Measurements from ENCODE around the gene PREX1.
"Not testable (repeated sequence)": the region's sequence is repeated elsewhere in the genome, so short reads cannot be mapped to it uniquely, and the experiment has no call there.

Gene PREX1

DNA sequence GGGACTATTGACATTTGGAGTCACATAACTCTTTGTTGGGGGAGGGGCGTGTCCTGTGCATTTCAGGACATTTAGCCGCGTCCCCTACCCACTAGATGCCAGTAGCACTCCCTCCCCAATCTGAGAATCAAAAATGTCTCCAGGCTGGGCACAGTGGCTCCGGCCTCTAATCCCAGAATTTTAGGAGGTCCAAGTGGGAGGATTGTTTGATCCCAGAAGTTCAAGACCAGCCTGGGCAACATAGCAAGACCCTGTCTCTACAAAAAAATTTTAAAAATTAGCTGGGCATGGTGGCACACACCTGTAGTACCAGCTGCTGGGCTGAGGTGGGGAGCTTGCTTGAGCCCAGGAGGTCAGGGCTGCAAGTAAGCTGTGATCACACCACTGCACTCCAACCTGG, 2.1 kb upstream of the PREX1 start:
- no peak for ATAC-seq (ENCODE audit: low read depth)
- Histone ChIP-seq H3K4me3 (ENCODE audit: severe bottlenecking) (no peak overlapping the region), H3K4me1 (ENCODE audit: insufficient read depth, poor library complexity, severe bottlenecking) (peaks cover 7% of the 10 kb centered on the region), H3K36me3 (ENCODE audit: low read depth) (no peaks in the 10 kb centered on the region), H3K9me3 (ENCODE audit: severe bottlenecking) (no peaks in the 10 kb centered on the region), H3K27ac (ENCODE audit: poor library complexity, severe bottlenecking) (no peak overlapping the region), H3K27me3 (ENCODE audit: insufficient read depth, poor library complexity, severe bottlenecking) (peaks cover 12% of the 10 kb centered on the region)
- TF ChIP-seq, protein P1, sequence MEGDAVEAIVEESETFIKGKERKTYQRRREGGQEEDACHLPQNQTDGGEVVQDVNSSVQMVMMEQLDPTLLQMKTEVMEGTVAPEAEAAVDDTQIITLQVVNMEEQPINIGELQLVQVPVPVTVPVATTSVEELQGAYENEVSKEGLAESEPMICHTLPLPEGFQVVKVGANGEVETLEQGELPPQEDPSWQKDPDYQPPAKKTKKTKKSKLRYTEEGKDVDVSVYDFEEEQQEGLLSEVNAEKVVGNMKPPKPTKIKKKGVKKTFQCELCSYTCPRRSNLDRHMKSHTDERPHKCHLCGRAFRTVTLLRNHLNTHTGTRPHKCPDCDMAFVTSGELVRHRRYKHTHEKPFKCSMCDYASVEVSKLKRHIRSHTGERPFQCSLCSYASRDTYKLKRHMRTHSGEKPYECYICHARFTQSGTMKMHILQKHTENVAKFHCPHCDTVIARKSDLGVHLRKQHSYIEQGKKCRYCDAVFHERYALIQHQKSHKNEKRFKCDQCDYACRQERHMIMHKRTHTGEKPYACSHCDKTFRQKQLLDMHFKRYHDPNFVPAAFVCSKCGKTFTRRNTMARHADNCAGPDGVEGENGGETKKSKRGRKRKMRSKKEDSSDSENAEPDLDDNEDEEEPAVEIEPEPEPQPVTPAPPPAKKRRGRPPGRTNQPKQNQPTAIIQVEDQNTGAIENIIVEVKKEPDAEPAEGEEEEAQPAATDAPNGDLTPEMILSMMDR (IDR thresholded peaks at IDR 0.05; ENCODE audit: poor library complexity, severe bottlenecking) = no peak
- no peak for DNase-seq (ENCODE audit: low spot score)

DNA sequence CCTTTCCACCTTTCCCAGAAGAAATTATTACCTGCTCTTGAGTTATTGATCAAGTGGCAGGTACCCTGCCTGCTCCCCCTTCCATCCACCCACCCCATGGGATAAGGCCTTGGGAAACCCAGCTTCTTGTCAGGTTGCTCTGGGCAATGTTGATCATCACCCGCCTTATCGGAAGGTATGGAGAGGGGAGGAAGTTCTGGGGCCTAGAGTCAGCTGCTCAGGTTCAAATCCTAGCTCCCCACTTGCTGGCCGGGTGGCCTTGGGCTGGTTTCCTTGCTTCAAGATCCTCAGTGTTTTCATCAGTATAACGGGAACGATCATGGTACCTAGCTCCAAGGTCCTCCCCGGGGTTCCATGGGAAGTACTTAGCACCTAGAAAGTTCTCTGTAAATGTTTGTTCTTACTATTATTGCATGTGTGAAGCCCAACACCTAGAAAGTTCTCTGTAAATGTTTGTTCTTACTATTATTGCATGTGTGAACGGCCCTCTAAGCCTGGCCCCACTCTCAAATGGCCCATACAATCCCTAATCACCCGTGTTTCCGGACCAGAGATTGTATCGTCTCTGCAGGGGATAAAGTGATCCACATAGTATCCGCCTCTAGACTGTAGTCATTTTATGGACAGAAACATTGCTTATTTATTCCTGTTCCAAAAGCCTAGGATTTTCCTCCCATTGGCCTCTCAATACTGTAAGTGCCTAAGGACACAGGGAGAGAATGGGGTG, 1.1 kb upstream of the PREX1 start:
- TF ChIP-seq, protein P1 (IDR thresholded peaks at IDR 0.05; ENCODE audit: poor library complexity, severe bottlenecking) = no peak
- Histone ChIP-seq H3K27me3 (ENCODE audit: insufficient read depth, poor library complexity, severe bottlenecking) (peaks cover 12% of the 10 kb centered on the region), H3K36me3 (ENCODE audit: low read depth) (no peaks in the 10 kb centered on the region), H3K4me1 (ENCODE audit: insufficient read depth, poor library complexity, severe bottlenecking) (peaks cover 13% of the 10 kb centered on the region), H3K9me3 (ENCODE audit: severe bottlenecking) (no peaks in the 10 kb centered on the region), H3K27ac (ENCODE audit: poor library complexity, severe bottlenecking) (no peak overlapping the region), H3K4me3 (ENCODE audit: severe bottlenecking) (peak overlapping the region; percentile 74)
- ATAC-seq (ENCODE audit: low read depth) = no peak
- no peak for DNase-seq (ENCODE audit: low spot score)

DNA sequence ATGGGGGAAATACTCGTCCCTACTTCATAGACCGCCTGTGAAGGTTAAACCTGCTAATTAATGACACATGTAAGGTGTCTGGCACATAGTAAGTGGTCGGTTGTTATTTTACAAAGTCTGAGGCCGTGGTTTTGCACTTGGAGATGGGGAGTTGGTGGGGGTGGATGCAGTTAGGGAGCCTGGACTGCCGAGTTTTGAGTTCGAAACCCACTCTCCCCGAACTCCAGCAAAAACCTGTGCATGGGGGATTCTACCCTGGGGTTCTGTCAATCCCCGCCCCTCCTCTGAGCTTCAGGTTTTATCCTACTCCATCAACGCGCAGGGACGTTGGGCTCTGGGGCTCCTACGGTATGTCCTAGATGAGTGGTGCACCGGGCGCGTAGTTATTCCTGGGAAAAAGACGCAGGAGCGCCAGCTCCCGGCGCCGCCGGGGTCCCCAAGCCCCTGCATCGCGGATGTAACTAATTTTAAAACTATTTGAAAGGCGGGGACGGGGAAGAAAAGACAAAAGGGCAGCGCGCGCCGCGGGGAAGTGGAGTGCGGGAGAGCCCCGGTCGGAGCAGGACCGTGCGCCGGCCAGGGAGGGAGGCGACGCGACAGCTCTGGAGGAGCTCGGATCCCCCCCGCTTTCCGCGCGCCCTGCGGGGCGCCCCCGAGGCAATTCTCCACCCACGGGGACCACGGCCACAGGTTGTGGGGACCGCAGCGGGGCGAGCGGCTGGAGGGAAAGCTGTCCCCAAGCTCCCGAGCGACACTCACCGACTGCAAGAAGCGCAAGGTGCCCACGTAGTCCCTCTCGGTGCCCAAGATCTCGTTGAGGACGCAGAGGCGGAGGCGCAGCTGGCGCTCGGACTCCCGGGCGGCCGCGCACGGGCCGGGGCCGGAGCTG, 672 bp downstream of the PREX1 start:
- H3K27ac ChIP-seq (ENCODE audit: poor library complexity, severe bottlenecking) = no peak overlapping the region
- TF ChIP-seq, protein P1 (IDR thresholded peaks at IDR 0.05; ENCODE audit: poor library complexity, severe bottlenecking) = no peak
- peaks cover 17% of the 10 kb centered on the region for H3K4me1 ChIP-seq (ENCODE audit: insufficient read depth, poor library complexity, severe bottlenecking)
- H3K27me3 ChIP-seq (ENCODE audit: insufficient read depth, poor library complexity, severe bottlenecking) = peaks cover 12% of the 10 kb centered on the region
- no peaks in the 10 kb centered on the region for H3K36me3 ChIP-seq (ENCODE audit: low read depth)
- H3K4me3 ChIP-seq (ENCODE audit: severe bottlenecking) = peak overlapping the region; percentile 74
- peak; percentile 83 for DNase-seq (ENCODE audit: low spot score)
- no peaks in the 10 kb centered on the region for H3K9me3 ChIP-seq (ENCODE audit: severe bottlenecking)
- ATAC-seq (ENCODE audit: low read depth) = peak; percentile 11; the same call in 2 of the 3 replicates

DNA sequence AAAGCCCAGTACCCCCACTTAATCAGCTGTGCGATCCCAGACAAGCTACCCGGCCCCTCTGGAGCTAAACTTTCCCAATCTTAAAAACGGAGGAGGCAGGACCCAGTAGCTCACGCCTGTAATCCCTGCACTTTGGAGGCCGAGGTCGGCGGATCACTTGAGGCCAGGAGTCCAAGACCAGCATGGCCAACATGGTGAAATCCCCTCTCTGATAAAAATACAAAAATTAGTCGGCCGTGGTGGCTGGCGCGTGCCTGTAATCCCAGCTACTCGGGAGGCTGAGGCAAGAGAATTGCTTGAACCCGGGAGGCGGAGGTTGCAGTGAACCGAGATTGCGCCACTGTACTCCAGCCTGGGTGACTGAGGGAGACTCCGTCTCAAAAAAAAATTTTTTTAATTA, 1.3 kb downstream of the PREX1 start:
- H3K27ac ChIP-seq (ENCODE audit: poor library complexity, severe bottlenecking); H3K36me3 ChIP-seq (ENCODE audit: low read depth); H3K9me3 ChIP-seq (ENCODE audit: severe bottlenecking); DNase-seq (ENCODE audit: low spot score); ATAC-seq (ENCODE audit: low read depth); H3K4me3 ChIP-seq (ENCODE audit: severe bottlenecking): not testable (repeated sequence)
- Histone ChIP-seq H3K27me3 (ENCODE audit: insufficient read depth, poor library complexity, severe bottlenecking) (peaks cover 12% of the 10 kb centered on the region), H3K4me1 (ENCODE audit: insufficient read depth, poor library complexity, severe bottlenecking) (peaks cover 12% of the 10 kb centered on the region)

DNA sequence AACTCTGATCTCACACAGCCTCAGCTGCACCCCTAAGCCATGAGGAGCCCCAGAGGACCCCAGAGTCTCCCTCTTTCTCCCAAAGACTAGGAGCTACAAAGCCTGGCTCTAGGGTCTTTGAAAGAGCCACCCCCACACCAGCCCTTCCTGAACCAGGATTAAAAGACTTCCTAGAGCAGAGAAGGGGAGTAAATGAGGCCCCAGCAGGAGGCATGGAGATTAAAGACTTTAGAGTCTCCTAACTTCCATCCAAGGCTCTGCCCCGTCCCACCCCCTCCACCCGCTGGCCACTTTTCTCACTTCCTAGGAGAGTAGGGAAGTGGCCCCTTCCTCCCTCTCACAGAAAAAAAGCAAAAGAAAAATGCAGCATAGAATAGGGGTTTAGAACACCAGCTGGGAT, 1.7 kb downstream of the PREX1 start:
- Histone ChIP-seq H3K4me3 (ENCODE audit: severe bottlenecking) (no peak overlapping the region), H3K9me3 (ENCODE audit: severe bottlenecking) (no peaks in the 10 kb centered on the region), H3K36me3 (ENCODE audit: low read depth) (no peaks in the 10 kb centered on the region), H3K4me1 (ENCODE audit: insufficient read depth, poor library complexity, severe bottlenecking) (peaks cover 10% of the 10 kb centered on the region), H3K27ac (ENCODE audit: poor library complexity, severe bottlenecking) (no peak overlapping the region), H3K27me3 (ENCODE audit: insufficient read depth, poor library complexity, severe bottlenecking) (peaks cover 12% of the 10 kb centered on the region)
- DNase-seq (ENCODE audit: low spot score) = no peak
- no peak for ATAC-seq (ENCODE audit: low read depth)
- TF ChIP-seq, protein P1 (IDR thresholded peaks at IDR 0.05; ENCODE audit: poor library complexity, severe bottlenecking) = no peak
